IPS-18a (cell line): Measurements from ENCODE around the gene PRDM16.

Experiments
- H3K27ac ChIP-seq: one replicate; pipeline ENCODE4 v1.5.1; 2013; ENCODE audit warnings: low read length
- H3K27me3 ChIP-seq: one replicate; pipeline ENCODE4 v1.6.1; 2013; ENCODE audit warnings: mild to moderate bottlenecking, low read length; ENCODE audit not compliant: control insufficient read depth, insufficient read depth
- H3K36me3 ChIP-seq: one replicate; pipeline ENCODE4 v1.6.1; 2013; ENCODE audit warnings: low read depth, low read length; ENCODE audit not compliant: control insufficient read depth
- H3K4me1 ChIP-seq: one replicate; pipeline ENCODE4 v1.6.1; 2013; ENCODE audit warnings: low read depth, low read length; ENCODE audit not compliant: control insufficient read depth
- H3K4me3 ChIP-seq: one replicate; pipeline ENCODE4 v1.5.1; 2013; ENCODE audit warnings: low read length
- H3K9ac ChIP-seq: one replicate; pipeline ENCODE4 v1.6.1; 2013; ENCODE audit warnings: mild to moderate bottlenecking, low read length, moderate library complexity
- H3K9me3 ChIP-seq: one replicate; pipeline ENCODE4 v1.6.1; 2013; ENCODE audit warnings: low read depth, low read length; ENCODE audit not compliant: control insufficient read depth

The PRDM16 gene

GRCh38 chr1:3428899-3429298 is 359.9 kb downstream of the PRDM16 start:
- H3K9ac ChIP-seq: no peak overlapping the region
- no peak overlapping the region for H3K27ac ChIP-seq
- H3K4me1 ChIP-seq: no peaks in the 10 kb centered on the region
- no peak overlapping the region for H3K4me3 ChIP-seq
- H3K27me3 ChIP-seq: no peaks in the 10 kb centered on the region
- H3K9me3 ChIP-seq: no peaks in the 10 kb centered on the region
- no peaks in the 10 kb centered on the region for H3K36me3 ChIP-seq

- no peak overlapping the region for H3K9ac ChIP-seq
- H3K9me3 ChIP-seq: no peaks in the 10 kb centered on the region
- H3K27ac ChIP-seq: no peak overlapping the region
- H3K4me3 ChIP-seq: no peak overlapping the region
- H3K27me3 ChIP-seq: no peaks in the 10 kb centered on the region
- H3K36me3 ChIP-seq: no peaks in the 10 kb centered on the region
- no peaks in the 10 kb centered on the region for H3K4me1 ChIP-seq
Measured at GRCh38 chr1:3429320-3429719, 360.3 kb downstream of the PRDM16 start.

GRCh38 chr1:3429766-3430165 is 360.8 kb downstream of the PRDM16 start:
- no peaks in the 10 kb centered on the region for H3K27me3 ChIP-seq
- H3K36me3 ChIP-seq: no peaks in the 10 kb centered on the region
- H3K9ac ChIP-seq: no peak overlapping the region
- H3K27ac ChIP-seq: no peak overlapping the region
- H3K4me1 ChIP-seq: no peaks in the 10 kb centered on the region
- no peak overlapping the region for H3K4me3 ChIP-seq
- H3K9me3 ChIP-seq: no peaks in the 10 kb centered on the region

- H3K36me3 ChIP-seq: no peaks in the 10 kb centered on the region
- H3K9me3 ChIP-seq: no peaks in the 10 kb centered on the region
- H3K4me3 ChIP-seq: no peak overlapping the region
- H3K9ac ChIP-seq: no peak overlapping the region
- H3K27me3 ChIP-seq: no peaks in the 10 kb centered on the region
- H3K27ac ChIP-seq: no peak overlapping the region
- no peaks in the 10 kb centered on the region for H3K4me1 ChIP-seq
Measured at GRCh38 chr1:3430406-3430805, 361.4 kb downstream of the PRDM16 start.

- no peak overlapping the region for H3K9ac ChIP-seq
- no peaks in the 10 kb centered on the region for H3K27me3 ChIP-seq
- no peaks in the 10 kb centered on the region for H3K4me1 ChIP-seq
- H3K27ac ChIP-seq: no peak overlapping the region
- H3K36me3 ChIP-seq: no peaks in the 10 kb centered on the region
- no peaks in the 10 kb centered on the region for H3K9me3 ChIP-seq
- no peak overlapping the region for H3K4me3 ChIP-seq
Measured at GRCh38 chr1:3430820-3431219, 361.8 kb downstream of the PRDM16 start.

- Histone ChIP-seq H3K27me3 (no peaks in the 10 kb centered on the region), H3K9ac (no peak overlapping the region), H3K4me3 (no peak overlapping the region), H3K27ac (no peak overlapping the region), H3K4me1 (no peaks in the 10 kb centered on the region), H3K36me3 (no peaks in the 10 kb centered on the region), H3K9me3 (no peaks in the 10 kb centered on the region)
Measured at GRCh38 chr1:3431266-3431665, 362.3 kb downstream of the PRDM16 start.

- H3K36me3 ChIP-seq: no peaks in the 10 kb centered on the region
- no peaks in the 10 kb centered on the region for H3K9me3 ChIP-seq
- no peaks in the 10 kb centered on the region for H3K27me3 ChIP-seq
- H3K4me3 ChIP-seq: no peak overlapping the region
- H3K9ac ChIP-seq: no peak overlapping the region
- H3K27ac ChIP-seq: no peak overlapping the region
- H3K4me1 ChIP-seq: no peaks in the 10 kb centered on the region
Measured at GRCh38 chr1:3431686-3432085, 362.7 kb downstream of the PRDM16 start.

- Histone ChIP-seq H3K9ac (no peak overlapping the region), H3K4me3 (no peak overlapping the region), H3K36me3 (no peaks in the 10 kb centered on the region), H3K27ac (no peak overlapping the region), H3K27me3 (no peaks in the 10 kb centered on the region), H3K4me1 (no peaks in the 10 kb centered on the region), H3K9me3 (no peaks in the 10 kb centered on the region)
Measured at GRCh38 chr1:3432306-3432705, 363.3 kb downstream of the PRDM16 start.

- H3K9ac ChIP-seq: no peak overlapping the region
- H3K4me3 ChIP-seq: no peak overlapping the region
- no peaks in the 10 kb centered on the region for H3K27me3 ChIP-seq
- H3K27ac ChIP-seq: no peak overlapping the region
- H3K9me3 ChIP-seq: no peaks in the 10 kb centered on the region
- H3K4me1 ChIP-seq: no peaks in the 10 kb centered on the region
- H3K36me3 ChIP-seq: no peaks in the 10 kb centered on the region
Measured at GRCh38 chr1:3433076-3433475, 364.1 kb downstream of the PRDM16 start.

- no peaks in the 10 kb centered on the region for H3K9me3 ChIP-seq
- H3K4me1 ChIP-seq: no peaks in the 10 kb centered on the region
- no peak overlapping the region for H3K4me3 ChIP-seq
- no peak overlapping the region for H3K9ac ChIP-seq
- H3K27ac ChIP-seq: no peak overlapping the region
- H3K27me3 ChIP-seq: no peaks in the 10 kb centered on the region
- no peaks in the 10 kb centered on the region for H3K36me3 ChIP-seq
Measured at GRCh38 chr1:3433596-3434320, 364.8 kb downstream of the PRDM16 start.

- Histone ChIP-seq H3K4me3 (no peak overlapping the region), H3K27me3 (no peaks in the 10 kb centered on the region), H3K9ac (no peak overlapping the region), H3K4me1 (no peaks in the 10 kb centered on the region), H3K9me3 (no peaks in the 10 kb centered on the region), H3K36me3 (no peaks in the 10 kb centered on the region), H3K27ac (no peak overlapping the region)
Measured at GRCh38 chr1:3434406-3435110, 365.6 kb downstream of the PRDM16 start.

GRCh38 chr1:3435666-3436065 is 366.7 kb downstream of the PRDM16 start:
- Histone ChIP-seq H3K36me3 (no peaks in the 10 kb centered on the region), H3K9ac (no peak overlapping the region), H3K27ac (no peak overlapping the region), H3K27me3 (no peaks in the 10 kb centered on the region), H3K4me3 (no peak overlapping the region), H3K9me3 (no peaks in the 10 kb centered on the region), H3K4me1 (no peaks in the 10 kb centered on the region)
